Endometrial microvascular endothelial cells (primary cell): ENCODE data around the gene PPP6R2. TPM values are rescaled to one million over a fixed set of nuclear protein-coding genes. Genes with fewer than 3 reads are reported as not detected.

ENCODE experiments used
- in situ Hi-C: cut with HindIII; loops from 2 replicates; pipeline ENCODE4 v1.10.0; 2017; ENCODE audit warnings: low sequenced_read_pairs, low pct_unique_long_range_greater_than_20kb; ENCODE audit errors: inconsistent ontology term
- total RNA-seq: library from RNA; depleted of rRNA; stranded (reverse); fragments of >200 nt; gene quantifications from one replicate; pipeline ENCODE4 v1.2.3, GENCODE V29; 2015; ENCODE audit errors: inconsistent ontology term

The PPP6R2 gene
- total RNA-seq, 1 donor from 2014 or later = 35.0 TPM

GRCh38 chr22:50471197-50471847 lies 128.2 kb downstream of the PPP6R2 start:
- in situ Hi-C loops = no loop called here

GRCh38 chr22:50471962-50472361 lies 128.8 kb downstream of the PPP6R2 start:
- in situ Hi-C loops = no loop called here

DNA sequence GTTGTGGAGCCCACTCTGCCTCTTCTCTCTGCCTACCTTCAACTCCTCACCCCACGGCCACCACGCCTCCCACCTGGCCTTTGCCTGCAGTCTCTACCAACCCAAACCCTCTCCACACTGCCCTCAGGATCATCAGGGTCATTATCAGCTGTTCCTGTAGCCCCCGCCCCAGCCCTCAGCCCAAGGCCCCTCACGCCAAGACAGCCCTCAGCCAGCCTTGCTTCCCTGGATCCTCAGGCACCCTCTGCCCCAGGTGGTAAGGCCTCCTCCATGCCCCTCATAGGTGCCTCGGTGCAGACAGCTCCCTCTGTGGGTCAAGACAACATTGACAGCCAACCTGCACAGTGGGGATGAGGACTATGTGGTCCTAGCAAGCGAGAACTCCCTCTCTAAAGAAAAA lies 130.0 kb downstream of the PPP6R2 start:
- in situ Hi-C loops = no loop called here

DNA sequence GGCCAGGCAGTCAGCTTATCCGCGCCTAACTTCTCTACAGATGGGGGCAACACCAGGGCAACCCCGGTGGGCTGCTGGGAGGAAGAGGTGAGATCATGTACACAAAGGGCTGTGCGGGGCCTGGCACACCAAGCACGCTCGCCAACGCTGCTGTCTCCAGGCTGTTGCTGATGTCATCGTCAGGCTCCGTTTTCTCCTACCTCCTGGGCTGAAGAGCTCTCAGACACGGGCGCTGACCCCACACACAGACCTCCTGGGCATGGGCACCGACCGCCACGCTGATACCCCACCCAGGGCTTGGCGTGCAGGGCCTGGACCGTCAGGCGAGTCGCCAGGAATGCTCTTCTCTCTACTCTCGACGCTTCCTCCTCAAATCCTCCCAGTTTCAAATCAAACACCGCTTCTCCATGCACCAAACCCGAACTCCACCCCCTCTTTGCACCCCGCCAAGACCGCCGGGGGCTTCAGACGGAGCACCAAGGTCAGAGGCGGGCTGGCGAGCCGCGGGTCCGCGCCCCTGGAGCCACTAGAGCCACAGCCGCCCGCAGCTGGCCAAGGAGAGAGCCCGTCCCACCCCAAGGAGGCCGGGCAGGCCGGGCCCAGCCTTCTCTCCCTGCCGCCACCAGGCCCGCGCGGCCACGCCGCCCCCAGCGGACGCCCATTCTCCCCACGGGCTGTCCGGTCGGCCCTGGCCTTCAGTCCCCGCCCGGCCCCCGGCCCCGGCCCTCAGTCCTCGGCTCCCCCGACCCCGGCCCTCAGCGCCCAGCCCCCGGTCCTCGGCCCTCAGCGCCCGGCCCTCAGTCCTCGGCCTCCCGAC lies 130.9 kb downstream of the PPP6R2 start:
- in situ Hi-C loops = no loop called here

GRCh38 chr22:50474710-50475651 lies 131.9 kb downstream of the PPP6R2 start, which contains the start of gene SBF1:
Gene SBF1, minus strand, starts transcription at chr22:50475035. Its CDS starts 195 bp downstream, at chr22:50474840.
- in situ Hi-C loops = no loop called here

- in situ Hi-C loops = no loop called here
These were observed 132.5 kb downstream of the PPP6R2 start for GRCh38 chr22:50475652-50476002.

DNA sequence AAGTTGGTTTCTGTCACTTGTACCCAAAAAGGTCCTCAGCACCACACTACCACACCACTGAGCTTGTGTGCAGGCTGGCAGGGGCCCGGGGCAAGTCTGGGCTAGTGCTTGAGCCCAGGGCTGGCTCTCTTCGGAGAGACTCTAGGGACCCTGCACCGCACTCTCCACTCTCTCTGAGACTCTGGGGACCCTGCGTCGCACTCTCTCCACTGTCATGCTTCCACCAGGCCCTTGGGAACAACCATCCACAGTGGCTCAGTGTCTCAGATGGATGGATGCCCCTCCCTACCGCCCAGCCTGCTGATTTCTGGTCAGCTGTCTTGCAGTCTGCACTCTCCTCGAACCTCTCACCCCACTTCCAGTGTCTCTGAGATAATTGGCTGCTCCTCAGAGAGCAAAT lies 133.7 kb downstream of the PPP6R2 start:
- in situ Hi-C loops = no loop called here

GRCh38 chr22:50477923-50478322 lies 134.8 kb downstream of the PPP6R2 start:
- in situ Hi-C loops = no loop called here

DNA sequence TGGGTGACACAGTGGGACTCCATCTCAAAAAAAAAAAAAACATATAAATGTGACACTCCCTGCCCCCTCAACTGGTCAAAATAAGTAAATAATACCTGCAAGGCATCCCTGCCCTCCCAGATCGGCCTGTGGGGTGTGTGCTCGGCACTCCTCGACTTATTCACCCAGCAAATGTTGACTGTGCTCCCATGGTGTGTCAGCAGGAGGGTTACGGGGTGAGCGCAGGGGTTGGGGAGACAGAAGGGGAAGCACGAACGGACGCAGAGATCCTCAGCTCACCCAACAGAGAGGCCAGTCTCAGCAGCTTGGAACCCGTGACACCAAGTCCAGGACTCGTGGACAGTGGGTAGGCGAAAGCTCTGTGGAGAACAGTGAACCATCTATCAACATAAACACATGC lies 136.6 kb downstream of the PPP6R2 start:
- in situ Hi-C loops = no loop called here

DNA sequence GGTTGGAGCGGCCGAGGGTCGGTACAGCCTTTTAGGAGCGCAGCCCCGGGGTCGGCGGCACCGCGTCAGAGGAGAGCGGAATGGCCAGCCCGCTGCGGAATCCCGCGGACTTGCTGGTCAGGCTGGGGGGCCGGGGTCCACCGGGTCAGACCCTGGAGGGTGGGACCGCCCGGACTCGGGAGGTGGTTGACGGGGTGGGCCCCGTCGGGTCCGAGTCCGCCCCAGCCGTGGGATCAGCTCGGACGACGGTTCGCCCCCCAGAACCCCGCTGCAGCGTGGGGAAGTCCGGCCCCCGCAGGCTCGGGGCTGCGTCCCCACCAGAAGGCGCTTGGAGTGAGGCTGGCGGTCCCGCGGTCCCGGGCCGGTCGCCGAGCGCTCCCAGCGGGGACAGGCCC lies 137.9 kb downstream of the PPP6R2 start:
- in situ Hi-C loops = no loop called here

- in situ Hi-C loops = no loop called here
These were observed 138.4 kb downstream of the PPP6R2 start, which contains the start of gene ADM2 for GRCh38 chr22:50481440-50482106. Gene ADM2, plus strand, starts transcription at chr22:50481543. Its CDS starts 305 bp downstream, at chr22:50481848.

DNA sequence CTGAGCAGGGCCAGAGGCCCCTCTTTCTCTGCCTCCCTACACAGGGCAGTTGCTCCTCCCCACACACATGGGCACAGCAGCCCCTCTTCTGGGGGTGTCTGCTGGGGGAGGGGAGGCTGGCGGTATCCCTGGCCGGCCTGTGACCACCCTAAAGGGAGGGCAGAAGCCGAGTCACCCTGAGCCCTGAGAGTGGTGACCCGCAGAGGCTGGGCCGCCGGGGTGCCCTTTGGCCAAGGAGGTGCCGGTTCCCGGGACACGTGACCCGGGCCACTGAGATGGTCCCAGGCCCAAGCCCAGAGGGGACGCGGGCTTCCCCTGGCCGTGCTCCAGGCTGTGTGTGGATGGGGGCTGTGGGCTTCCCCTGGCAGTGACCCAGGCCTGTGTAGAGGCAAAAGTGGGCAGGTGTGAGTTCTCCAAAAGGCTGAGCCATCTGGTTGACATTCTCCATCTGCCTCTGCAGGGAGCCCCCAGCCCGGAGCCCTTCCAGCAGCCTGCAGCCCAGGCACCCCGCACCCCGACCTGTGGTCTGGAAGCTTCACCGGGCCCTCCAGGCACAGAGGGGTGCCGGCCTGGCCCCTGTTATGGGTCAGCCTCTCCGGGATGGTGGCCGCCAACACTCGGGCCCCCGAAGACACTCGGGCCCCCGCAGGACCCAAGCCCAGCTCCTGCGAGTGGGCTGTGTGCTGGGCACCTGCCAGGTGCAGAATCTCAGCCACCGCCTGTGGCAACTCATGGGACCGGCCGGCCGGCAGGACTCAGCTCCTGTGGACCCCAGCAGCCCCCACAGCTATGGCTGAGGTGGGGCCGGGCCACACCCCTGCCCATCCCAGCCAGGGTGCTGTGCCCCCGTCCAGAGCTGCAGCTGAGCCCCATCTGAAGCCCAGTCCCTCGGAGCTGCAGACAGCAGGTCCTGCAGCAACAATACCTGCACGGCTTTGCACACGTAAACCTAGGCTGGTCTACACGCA lies 139.3 kb downstream of the PPP6R2 start:
- in situ Hi-C loops = no loop called here

GRCh38 chr22:50483106-50483505 lies 140.0 kb downstream of the PPP6R2 start:
- in situ Hi-C loops = no loop called here

DNA sequence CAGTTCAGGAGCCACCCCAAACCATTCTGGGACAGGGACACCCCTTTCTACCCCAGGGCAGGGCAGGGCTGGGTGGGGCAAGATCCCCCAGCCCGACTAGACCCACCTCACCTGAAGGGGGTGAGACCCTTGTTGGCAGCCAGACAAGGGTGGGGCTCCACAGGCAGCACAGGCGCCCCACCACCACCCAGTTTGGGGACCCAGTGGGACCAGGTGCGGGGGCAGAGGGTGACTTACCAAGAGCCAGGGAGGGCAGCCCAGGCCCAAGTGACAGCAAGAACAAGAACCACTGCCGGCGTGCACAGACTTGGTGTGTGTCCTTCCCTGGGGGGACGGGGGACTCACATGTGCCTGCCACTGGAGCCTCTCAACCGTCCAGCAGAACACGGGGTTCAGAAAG lies 140.4 kb downstream of the PPP6R2 start:
- in situ Hi-C loops = no loop called here

GRCh38 chr22:50483977-50484853 lies 141.1 kb downstream of the PPP6R2 start:
- in situ Hi-C loops = no loop called here

DNA sequence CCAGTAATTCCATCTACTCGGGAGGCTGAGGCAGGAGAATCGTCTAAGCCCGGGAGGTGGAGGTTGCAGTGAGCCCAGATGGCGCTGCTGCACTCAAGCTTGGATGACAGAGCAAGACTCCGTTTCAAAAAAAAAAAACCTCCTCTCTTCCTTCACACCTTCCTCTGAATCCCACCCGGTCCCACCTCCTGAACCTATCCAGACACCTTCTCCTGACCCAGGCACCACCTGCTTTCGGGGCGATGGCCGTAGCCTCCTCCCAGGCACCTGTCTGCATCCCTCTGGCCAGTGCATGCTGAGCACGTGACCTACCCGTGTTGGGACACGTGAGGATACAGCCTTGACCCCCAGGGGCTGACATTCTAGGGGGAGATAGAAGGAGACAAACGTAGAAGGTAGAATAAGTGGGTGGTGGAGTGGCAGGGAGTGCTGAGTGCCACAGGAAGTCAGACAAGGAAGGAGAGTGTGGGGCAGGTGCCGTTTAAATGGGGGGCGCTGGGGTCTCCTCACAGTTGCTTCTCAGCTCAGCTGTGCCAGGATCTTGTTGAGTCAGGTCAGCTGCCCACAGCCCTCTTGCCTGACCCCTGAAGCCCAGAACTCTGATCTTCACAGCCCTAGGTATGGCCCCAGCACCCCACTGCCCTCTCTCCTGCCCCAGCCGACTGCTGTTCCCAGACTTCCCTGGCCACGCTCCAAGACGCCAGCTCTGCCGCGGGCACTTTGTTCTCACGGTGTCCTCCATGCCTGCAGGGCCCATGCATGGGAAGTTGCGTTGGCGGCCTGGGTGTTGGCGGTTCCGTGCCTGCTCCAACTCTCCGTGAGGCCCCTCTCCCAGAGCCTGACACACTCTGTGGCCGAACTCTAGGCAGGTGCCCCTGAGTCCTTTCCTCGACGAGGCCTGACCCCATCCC lies 142.3 kb downstream of the PPP6R2 start:
- in situ Hi-C loops = no loop called here
